Measurements from ENCODE around the gene ZNF821. TPM values are rescaled to one million over a fixed set of nuclear protein-coding genes. Genes with fewer than 3 reads are reported as not detected.

Gene ZNF821
- total RNA-seq, 1 experiment from 2014 or later: 13.1 TPM

GRCh38 chr16:71847096-71847495, 36.9 kb downstream of the ZNF821 start:
- H3K27ac Mint-ChIP-seq (ENCODE audit: unreplicated experiment): peak overlapping the region; percentile 97
- DNase-seq: no peak
- CTCF ChIA-PET: interaction anchor here (1.4 kb wide), 1 partner anchor 36 kb away, joined by 4 read pairs; no protein-coding TSS in a partner anchor
- no peaks in the 10 kb centered on the region for H3K9me3 Mint-ChIP-seq (ENCODE audit: low read depth, unreplicated experiment)
- peaks cover 64% of the 10 kb centered on the region for H3K36me3 Mint-ChIP-seq (ENCODE audit: insufficient read depth, unreplicated experiment)
- H3K4me1 Mint-ChIP-seq (ENCODE audit: low read depth, unreplicated experiment): peaks cover 27% of the 10 kb centered on the region
- TF ChIP-seq CTCF (IDR thresholded peaks at IDR 0.05; ENCODE audit: unreplicated experiment): no peak
- no TSS peak for BruUV-seq (replicated peaks)
- intact Hi-C loops (cut with micrococcal nuclease; ENCODE audit: unreplicated experiment): no loop called here
- peak overlapping the region; percentile 87 for H3K4me3 Mint-ChIP-seq (ENCODE audit: low read depth, unreplicated experiment)
- no peaks in the 10 kb centered on the region for H3K27me3 Mint-ChIP-seq (ENCODE audit: unreplicated experiment)

- intact Hi-C loops (cut with micrococcal nuclease; ENCODE audit: unreplicated experiment): no loop called here
- CTCF ChIA-PET: interaction anchor here (1.2 to 1.4 kb wide), 2 partner anchors 37 to 115 kb away, joined by 3 to 4 read pairs; no protein-coding TSS in a partner anchor
- DNase-seq: peak; percentile 11
Measured at GRCh38 chr16:71846431-71846830, 37.6 kb downstream of the ZNF821 start.

GRCh38 chr16:71845639-71846430, 38.1 kb downstream of the ZNF821 start, which contains the start of gene ATXN1L:
ATXN1L (plus strand) TSS chr16:71845976; CDS start chr16:71849741, 3,765 bp downstream.
- peaks cover 27% of the 10 kb centered on the region for H3K4me1 Mint-ChIP-seq (ENCODE audit: low read depth, unreplicated experiment)
- peak within 1 kb of the TSS; percentile 97 for H3K27ac Mint-ChIP-seq (ENCODE audit: unreplicated experiment)

More at GRCh38 chr16:71846431-71846830, 37.6 kb downstream of the ZNF821 start:
- BruUV-seq (replicated peaks): no TSS peak
- H3K4me1 Mint-ChIP-seq (ENCODE audit: low read depth, unreplicated experiment): peaks cover 27% of the 10 kb centered on the region
- H3K27ac Mint-ChIP-seq (ENCODE audit: unreplicated experiment): peak overlapping the region; percentile 97
- H3K36me3 Mint-ChIP-seq (ENCODE audit: insufficient read depth, unreplicated experiment): peaks cover 57% of the 10 kb centered on the region
- no peaks in the 10 kb centered on the region for H3K9me3 Mint-ChIP-seq (ENCODE audit: low read depth, unreplicated experiment)
- no peak for TF ChIP-seq CTCF (IDR thresholded peaks at IDR 0.05; ENCODE audit: unreplicated experiment)
- peak overlapping the region; percentile 87 for H3K4me3 Mint-ChIP-seq (ENCODE audit: low read depth, unreplicated experiment)
- no peaks in the 10 kb centered on the region for H3K27me3 Mint-ChIP-seq (ENCODE audit: unreplicated experiment)

GRCh38 chr16:71843572-71843971, 40.4 kb downstream of the ZNF821 start:
- Mint-ChIP-seq H3K4me3 (ENCODE audit: low read depth, unreplicated experiment) (no peak overlapping the region), H3K4me1 (ENCODE audit: low read depth, unreplicated experiment) (peaks cover 26% of the 10 kb centered on the region), H3K36me3 (ENCODE audit: insufficient read depth, unreplicated experiment) (peaks cover 40% of the 10 kb centered on the region), H3K27me3 (ENCODE audit: unreplicated experiment) (no peaks in the 10 kb centered on the region), H3K27ac (ENCODE audit: unreplicated experiment) (peak overlapping the region; percentile 53), H3K9me3 (ENCODE audit: low read depth, unreplicated experiment) (no peaks in the 10 kb centered on the region)
- no peak for DNase-seq
- intact Hi-C loops (cut with micrococcal nuclease; ENCODE audit: unreplicated experiment): no loop called here
- CTCF ChIA-PET: interaction anchor here (0.7 kb wide), 1 partner anchor 26 kb away, joined by 3 read pairs; no protein-coding TSS in a partner anchor
- no peak for TF ChIP-seq CTCF (IDR thresholded peaks at IDR 0.05; ENCODE audit: unreplicated experiment)
- BruUV-seq (replicated peaks): no TSS peak

More at GRCh38 chr16:71845639-71846430, 38.1 kb downstream of the ZNF821 start, which contains the start of gene ATXN1L:
- DNase-seq: peak; percentile 98
- no peak for TF ChIP-seq CTCF (IDR thresholded peaks at IDR 0.05; ENCODE audit: unreplicated experiment)
- BruUV-seq (replicated peaks): TSS peak; percentile 60
- Mint-ChIP-seq H3K27me3 (ENCODE audit: unreplicated experiment) (no peaks in the 10 kb centered on the region), H3K9me3 (ENCODE audit: low read depth, unreplicated experiment) (no peaks in the 10 kb centered on the region), H3K36me3 (ENCODE audit: insufficient read depth, unreplicated experiment) (peaks cover 54% of the 10 kb centered on the region), H3K4me3 (ENCODE audit: low read depth, unreplicated experiment) (peak within 1 kb of the TSS; percentile 87)
- intact Hi-C loops (cut with micrococcal nuclease; ENCODE audit: unreplicated experiment): no loop called here
- CTCF ChIA-PET: interaction anchor here (1.2 to 1.4 kb wide), 2 partner anchors 37 to 116 kb away, joined by 3 to 4 read pairs; no protein-coding TSS in a partner anchor
